ENCODE results near the gene ASIC2. TPM values are rescaled to one million over a fixed set of nuclear protein-coding genes. Genes with fewer than 3 reads are reported as not detected.

ASIC2 gene
- total RNA-seq, 1 experiment from 2014 or later = not detected

DNA sequence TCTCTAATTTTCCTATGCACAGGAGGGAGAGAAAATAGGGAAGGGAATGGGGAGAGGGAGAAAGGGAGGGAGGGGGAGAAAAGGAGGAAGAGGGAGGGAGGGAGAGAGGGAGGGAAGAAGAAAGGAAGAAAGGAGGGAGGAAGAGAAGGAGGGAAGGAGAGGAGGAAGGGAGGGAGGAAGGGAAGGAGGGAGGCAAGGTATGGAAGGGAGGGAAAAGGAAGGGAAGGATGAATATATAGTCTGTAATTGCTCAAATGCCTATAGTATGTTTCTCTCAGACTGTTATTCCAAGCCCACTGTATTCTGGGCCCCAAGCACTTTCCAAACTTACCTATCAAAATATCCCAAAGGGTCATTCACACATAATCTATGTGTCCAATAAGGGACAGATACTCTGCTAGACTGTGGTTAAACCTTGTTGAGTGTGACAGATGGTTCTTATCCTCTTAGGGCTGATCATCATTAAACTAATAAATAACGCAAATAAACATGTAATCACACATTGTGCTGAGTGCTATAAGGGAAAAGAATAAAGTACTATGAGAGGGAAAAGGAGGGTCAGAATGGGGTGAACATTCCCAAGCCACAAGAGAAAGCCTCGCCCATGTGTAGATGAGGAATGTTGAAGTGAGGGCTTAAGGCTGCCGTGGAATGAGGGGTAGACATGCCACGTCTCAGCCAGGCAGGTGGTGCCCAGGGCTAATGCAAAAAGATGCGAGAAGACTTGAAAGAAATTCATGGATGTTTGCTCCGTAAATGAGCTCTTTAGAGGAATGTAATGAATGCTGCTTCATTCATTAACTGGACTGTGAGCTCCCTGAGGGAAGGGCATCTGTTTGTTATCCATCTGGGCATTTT, 30.6 kb downstream of the ASIC2 start:
- peaks cover 1% of the 10 kb centered on the region for H3K27me3 ChIP-seq (replicated peaks; ENCODE audit: control insufficient read depth, insufficient read depth, low read length)
- no peak for DNase-seq
- H3K9me3 ChIP-seq = no peaks in the 10 kb centered on the region

DNA sequence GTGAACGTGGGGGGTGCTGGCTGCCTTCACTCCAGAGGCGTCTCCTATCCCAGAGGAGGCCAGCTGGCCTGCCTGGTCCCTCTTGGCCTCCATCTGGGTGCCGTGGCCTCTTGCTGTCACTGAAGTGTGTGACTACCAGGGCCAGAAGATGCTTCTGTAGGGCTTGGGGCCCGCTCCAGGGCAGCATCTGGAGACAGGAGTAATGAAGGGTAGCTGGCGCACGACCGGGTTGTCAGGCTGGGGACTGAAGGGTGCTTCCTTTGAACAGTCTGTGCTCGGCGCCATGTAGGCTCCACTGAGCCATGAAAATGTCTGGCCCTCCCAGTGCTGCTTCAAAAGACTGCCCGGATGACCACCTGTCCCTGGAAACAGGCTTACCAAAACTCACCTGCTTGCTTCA, 31.3 kb downstream of the ASIC2 start:
- DNase-seq = no peak
- H3K36me3 Mint-ChIP-seq (ENCODE audit: insufficient read depth, unreplicated experiment) = no peaks in the 10 kb centered on the region
- H3K9me3 Mint-ChIP-seq (ENCODE audit: unreplicated experiment) = no peaks in the 10 kb centered on the region
- TF ChIP-seq, protein P1, sequence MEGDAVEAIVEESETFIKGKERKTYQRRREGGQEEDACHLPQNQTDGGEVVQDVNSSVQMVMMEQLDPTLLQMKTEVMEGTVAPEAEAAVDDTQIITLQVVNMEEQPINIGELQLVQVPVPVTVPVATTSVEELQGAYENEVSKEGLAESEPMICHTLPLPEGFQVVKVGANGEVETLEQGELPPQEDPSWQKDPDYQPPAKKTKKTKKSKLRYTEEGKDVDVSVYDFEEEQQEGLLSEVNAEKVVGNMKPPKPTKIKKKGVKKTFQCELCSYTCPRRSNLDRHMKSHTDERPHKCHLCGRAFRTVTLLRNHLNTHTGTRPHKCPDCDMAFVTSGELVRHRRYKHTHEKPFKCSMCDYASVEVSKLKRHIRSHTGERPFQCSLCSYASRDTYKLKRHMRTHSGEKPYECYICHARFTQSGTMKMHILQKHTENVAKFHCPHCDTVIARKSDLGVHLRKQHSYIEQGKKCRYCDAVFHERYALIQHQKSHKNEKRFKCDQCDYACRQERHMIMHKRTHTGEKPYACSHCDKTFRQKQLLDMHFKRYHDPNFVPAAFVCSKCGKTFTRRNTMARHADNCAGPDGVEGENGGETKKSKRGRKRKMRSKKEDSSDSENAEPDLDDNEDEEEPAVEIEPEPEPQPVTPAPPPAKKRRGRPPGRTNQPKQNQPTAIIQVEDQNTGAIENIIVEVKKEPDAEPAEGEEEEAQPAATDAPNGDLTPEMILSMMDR (IDR thresholded peaks at IDR 0.05; ENCODE audit: insufficient read depth in 1 of 2, low read depth in 1 of 2, low read length in 1 of 2, severe bottlenecking in 1 of 2, unreplicated experiment in 1 of 2) = no peak
- no peak overlapping the region for H3K4me3 Mint-ChIP-seq (ENCODE audit: unreplicated experiment)
- peaks cover 25% of the 10 kb centered on the region for H3K27me3 Mint-ChIP-seq (ENCODE audit: insufficient read depth, unreplicated experiment)
- ChIA-PET POLR2A (no interaction called here), CTCF (no interaction called here)
- no peaks in the 10 kb centered on the region for H3K36me3 ChIP-seq (ENCODE audit: control insufficient read depth, insufficient read depth, low read length)
- H3K4me1 Mint-ChIP-seq (ENCODE audit: low read depth, unreplicated experiment) = no peaks in the 10 kb centered on the region
- no peak overlapping the region for H3K27ac Mint-ChIP-seq (ENCODE audit: unreplicated experiment)
- peaks cover 1% of the 10 kb centered on the region for H3K27me3 ChIP-seq (replicated peaks; ENCODE audit: control insufficient read depth, insufficient read depth, low read length)
- H3K9me3 ChIP-seq = no peaks in the 10 kb centered on the region
- no peak overlapping the region for H3K4me3 ChIP-seq (ENCODE audit: low read depth, low read length)
- H3K4me1 ChIP-seq = no peaks in the 10 kb centered on the region
- BruUV-seq (replicated peaks) = no TSS peak
- intact Hi-C loops (cut with micrococcal nuclease; ENCODE audit: unreplicated experiment) = no loop called here

More for the DNA sequence above, 30.6 kb downstream of the ASIC2 start:
- no peaks in the 10 kb centered on the region for H3K4me1 ChIP-seq
- H3K4me3 ChIP-seq (ENCODE audit: low read depth, low read length) = no peak overlapping the region
- ChIA-PET POLR2A (no interaction called here), CTCF (interaction anchor here (0.6 kb wide), 1 partner anchor 342 kb away, joined by 3 read pairs; no protein-coding TSS in a partner anchor)
- no TSS peak for BruUV-seq (replicated peaks)
- TF ChIP-seq, protein P1 (IDR thresholded peaks at IDR 0.05; ENCODE audit: insufficient read depth in 1 of 2, low read depth in 1 of 2, low read length in 1 of 2, severe bottlenecking in 1 of 2, unreplicated experiment in 1 of 2) = no peak
- Mint-ChIP-seq H3K4me1 (ENCODE audit: low read depth, unreplicated experiment) (no peaks in the 10 kb centered on the region), H3K9me3 (ENCODE audit: unreplicated experiment) (no peaks in the 10 kb centered on the region), H3K27ac (ENCODE audit: unreplicated experiment) (no peak overlapping the region), H3K36me3 (ENCODE audit: insufficient read depth, unreplicated experiment) (no peaks in the 10 kb centered on the region), H3K4me3 (ENCODE audit: unreplicated experiment) (no peak overlapping the region), H3K27me3 (ENCODE audit: insufficient read depth, unreplicated experiment) (peaks cover 27% of the 10 kb centered on the region)
- intact Hi-C loops (cut with micrococcal nuclease; ENCODE audit: unreplicated experiment) = no loop called here
- no peaks in the 10 kb centered on the region for H3K36me3 ChIP-seq (ENCODE audit: control insufficient read depth, insufficient read depth, low read length)

DNA sequence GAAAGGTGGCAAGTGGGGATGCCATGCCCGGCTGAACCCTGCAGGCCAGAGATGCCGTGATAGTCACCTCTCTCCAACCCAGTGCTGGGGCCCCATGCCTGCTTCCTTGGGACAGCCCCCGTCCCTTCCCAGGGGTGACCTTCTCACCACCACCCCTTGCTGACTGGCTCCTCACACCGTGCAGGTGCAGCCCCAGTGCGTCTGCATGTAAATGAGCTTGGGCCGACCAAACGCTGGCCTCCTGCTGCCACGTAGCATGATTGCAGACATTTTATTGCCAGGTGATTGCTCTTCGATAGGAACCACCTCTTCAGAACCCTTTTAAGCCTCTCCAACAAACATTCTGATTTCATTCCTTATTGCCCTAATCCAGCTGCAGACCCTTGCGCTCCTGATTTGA, 32.5 kb downstream of the ASIC2 start:
- BruUV-seq (replicated peaks) = no TSS peak
- DNase-seq = no peak
- ChIA-PET POLR2A (no interaction called here), CTCF (no interaction called here)
- Mint-ChIP-seq H3K27me3 (ENCODE audit: insufficient read depth, unreplicated experiment) (peaks cover 23% of the 10 kb centered on the region), H3K36me3 (ENCODE audit: insufficient read depth, unreplicated experiment) (no peaks in the 10 kb centered on the region), H3K4me1 (ENCODE audit: low read depth, unreplicated experiment) (no peaks in the 10 kb centered on the region), H3K9me3 (ENCODE audit: unreplicated experiment) (no peaks in the 10 kb centered on the region), H3K27ac (ENCODE audit: unreplicated experiment) (no peak overlapping the region), H3K4me3 (ENCODE audit: unreplicated experiment) (no peak overlapping the region)
- intact Hi-C loops (cut with micrococcal nuclease; ENCODE audit: unreplicated experiment) = no loop called here
- TF ChIP-seq, protein P1 (IDR thresholded peaks at IDR 0.05; ENCODE audit: insufficient read depth in 1 of 2, low read depth in 1 of 2, low read length in 1 of 2, severe bottlenecking in 1 of 2, unreplicated experiment in 1 of 2) = no peak
- Histone ChIP-seq H3K27me3 (replicated peaks; ENCODE audit: control insufficient read depth, insufficient read depth, low read length) (peaks cover 1% of the 10 kb centered on the region), H3K4me3 (ENCODE audit: low read depth, low read length) (no peak overlapping the region), H3K9me3 (no peaks in the 10 kb centered on the region), H3K4me1 (no peaks in the 10 kb centered on the region), H3K36me3 (ENCODE audit: control insufficient read depth, insufficient read depth, low read length) (no peaks in the 10 kb centered on the region)

Data from Caco-2 (cell line).